Measurements from ENCODE around the gene CCL7. TPM values are rescaled to one million over a fixed set of nuclear protein-coding genes. Genes with fewer than 3 reads are reported as not detected.

The CCL7 gene
- polyA plus RNA-seq, 1 experiment = 0.87 TPM

- no peak for TF ChIP-seq CTCF (IDR thresholded peaks at IDR 0.05; ENCODE audit: insufficient read depth, low read depth, low read length)
- no peaks in the 10 kb centered on the region for H3K27me3 ChIP-seq (ENCODE audit: control insufficient read depth, insufficient read depth, low read length)
- DNase-seq (ENCODE audit: low read depth) = no peak
- CTCF ChIA-PET = interaction anchor here (0.7 to 5.4 kb wide), 11 partner anchors 10 to 105 kb away, joined by 3 to 45 read pairs (median 4); partner anchors contain the start of gene CCL7
- H3K4me3 ChIP-seq (ENCODE audit: low read depth, low read length) = peak overlapping the region; percentile 53
- POLR2A ChIA-PET = no interaction called here
- no peaks in the 10 kb centered on the region for H3K36me3 ChIP-seq (ENCODE audit: control insufficient read depth, insufficient read depth, low read length)
Observed at GRCh38 chr17:34255841-34256240, 14.2 kb upstream of the CCL7 start.

- DNase-seq (ENCODE audit: low read depth) = no peak
- ChIA-PET CTCF (interaction anchor here (1.1 to 5.4 kb wide), 2 partner anchors 19 to 104 kb away, joined by 3 to 45 read pairs; no protein-coding TSS in a partner anchor), POLR2A (interaction anchor here (0.7 kb wide), 1 partner anchor 98 kb away, joined by 3 read pairs; no protein-coding TSS in a partner anchor)
- no peak for TF ChIP-seq CTCF (IDR thresholded peaks at IDR 0.05; ENCODE audit: insufficient read depth, low read depth, low read length)
- no peaks in the 10 kb centered on the region for H3K27me3 ChIP-seq (ENCODE audit: control insufficient read depth, insufficient read depth, low read length)
- H3K4me3 ChIP-seq (ENCODE audit: low read depth, low read length) = no peak overlapping the region
- H3K36me3 ChIP-seq (ENCODE audit: control insufficient read depth, insufficient read depth, low read length) = no peaks in the 10 kb centered on the region
Observed at GRCh38 chr17:34257299-34257985, 12.6 kb upstream of the CCL7 start.

- ChIA-PET CTCF (interaction anchor here (0.8 to 5.4 kb wide), 2 partner anchors 18 to 103 kb away, joined by 3 to 45 read pairs; no protein-coding TSS in a partner anchor), POLR2A (no interaction called here)
- DNase-seq (ENCODE audit: low read depth) = no peak
- Histone ChIP-seq H3K4me3 (ENCODE audit: low read depth, low read length) (no peak overlapping the region), H3K27me3 (ENCODE audit: control insufficient read depth, insufficient read depth, low read length) (no peaks in the 10 kb centered on the region), H3K36me3 (ENCODE audit: control insufficient read depth, insufficient read depth, low read length) (no peaks in the 10 kb centered on the region)
- TF ChIP-seq CTCF (IDR thresholded peaks at IDR 0.05; ENCODE audit: insufficient read depth, low read depth, low read length) = no peak
Observed at GRCh38 chr17:34257986-34258326, 12.1 kb upstream of the CCL7 start.

GRCh38 chr17:34259146-34259545 lies 10.9 kb upstream of the CCL7 start:
- ChIA-PET POLR2A (no interaction called here), CTCF (interaction anchor here (1.0 to 5.4 kb wide), 2 partner anchors 11 to 102 kb away, joined by 3 to 45 read pairs; no protein-coding TSS in a partner anchor)
- Histone ChIP-seq H3K36me3 (ENCODE audit: control insufficient read depth, insufficient read depth, low read length) (no peaks in the 10 kb centered on the region), H3K4me3 (ENCODE audit: low read depth, low read length) (no peak overlapping the region), H3K27me3 (ENCODE audit: control insufficient read depth, insufficient read depth, low read length) (no peaks in the 10 kb centered on the region)
- no peak for DNase-seq (ENCODE audit: low read depth)
- no peak for TF ChIP-seq CTCF (IDR thresholded peaks at IDR 0.05; ENCODE audit: insufficient read depth, low read depth, low read length)

- no peak for DNase-seq (ENCODE audit: low read depth)
- Histone ChIP-seq H3K4me3 (ENCODE audit: low read depth, low read length) (no peak overlapping the region), H3K36me3 (ENCODE audit: control insufficient read depth, insufficient read depth, low read length) (no peaks in the 10 kb centered on the region), H3K27me3 (ENCODE audit: control insufficient read depth, insufficient read depth, low read length) (no peaks in the 10 kb centered on the region)
- no peak for TF ChIP-seq CTCF (IDR thresholded peaks at IDR 0.05; ENCODE audit: insufficient read depth, low read depth, low read length)
- ChIA-PET CTCF (no interaction called here), POLR2A (no interaction called here)
Observed at GRCh38 chr17:34260861-34261260, 9.2 kb upstream of the CCL7 start.

Measured in BJ (cell line).